ENCODE measurements around the gene GJE1. TPM values are rescaled to one million over a fixed set of nuclear protein-coding genes. Genes with fewer than 3 reads are reported as not detected.

GJE1 gene
- total and polyA plus RNA-seq, 10 of the 15 experiments (the other 5 are each of a cell fraction or from before 2014, with no cell fraction given): not detected

DNA sequence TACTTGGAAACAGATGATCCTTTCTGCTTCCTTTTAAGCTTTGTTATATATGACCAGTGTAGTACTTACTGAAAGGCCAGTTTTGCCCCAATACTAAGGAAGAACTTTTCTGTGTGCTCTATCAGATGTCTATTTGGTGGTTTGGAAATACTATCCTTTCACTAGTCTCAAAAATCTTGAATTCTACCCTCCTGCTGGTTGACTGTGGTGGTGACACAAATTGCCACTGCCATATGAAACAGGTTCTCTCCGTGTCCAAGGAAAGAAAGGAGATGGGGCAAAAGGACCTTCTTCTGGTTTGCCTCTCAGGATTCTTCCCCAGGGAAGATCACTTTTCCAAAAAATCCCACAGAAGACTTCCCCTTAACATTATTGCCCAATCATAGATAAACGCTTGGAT lies 6.2 kb downstream of the GJE1 start:
- BruUV-seq (replicated peaks): no TSS peak
- intact Hi-C loops (cut with micrococcal nuclease; ENCODE audit: unreplicated experiment) (no loop called here), in situ Hi-C loops (cut with MboI) (no loop called here)
- H3K4me3 ChIP-seq: no peak overlapping the region
- POLR2A ChIA-PET: no interaction called here
- H3K27me3 ChIP-seq (replicated peaks in 1 of 2; ENCODE audit: control insufficient read depth in 2 of 2, insufficient read depth in 2 of 2, low read length in 1 of 2): no peaks in the 10 kb centered on the region
- no peak overlapping the region for H3K9ac ChIP-seq (ENCODE audit: control insufficient read depth, insufficient read depth, low read length)
- H3K79me2 ChIP-seq (ENCODE audit: control insufficient read depth, insufficient read depth, low read length): no peaks in the 10 kb centered on the region
- H3K9me3 ChIP-seq (replicated peaks; ENCODE audit: control insufficient read depth, insufficient read depth, low read length): no peaks in the 10 kb centered on the region
- no peak overlapping the region for H3K4me2 ChIP-seq (ENCODE audit: control insufficient read depth, insufficient read depth)
- FAIRE-seq (no peak), ATAC-seq (no peak), DNase-seq (ENCODE audit: low read depth, low spot score) (no peak)
- H4K20me1 ChIP-seq (ENCODE audit: control insufficient read depth, insufficient read depth): no peaks in the 10 kb centered on the region
- RAD21 ChIA-PET (ENCODE audit: unreplicated experiment): no interaction called here
- SMC1A ChIA-PET (ENCODE audit: uncharacterized antibody, unreplicated experiment): interaction anchor here (1.4 to 1.6 kb wide), 2 partner anchors 12 to 17 kb away, joined by 4 to 5 read pairs; no protein-coding TSS in a partner anchor
- no peak overlapping the region for H3K27ac ChIP-seq (ENCODE audit: control insufficient read depth, insufficient read depth)
- CTCF ChIA-PET: interaction anchor here (0.6 to 1.9 kb wide), 2 partner anchors 17 to 18 kb away, joined by 3 to 4 read pairs; no protein-coding TSS in a partner anchor
- H3K4me1 ChIP-seq (ENCODE audit: control insufficient read depth, insufficient read depth, low read length): no peaks in the 10 kb centered on the region
- no peak for TF ChIP-seq HDGF (IDR thresholded peaks at IDR 0.05)
- TF ChIP-seq CHD4 (IDR thresholded peaks at IDR 0.05): no peak
- TF ChIP-seq YBX1 (IDR thresholded peaks at IDR 0.05): no peak
- no peak for TF ChIP-seq PAX5 (IDR thresholded peaks at IDR 0.05; ENCODE audit: borderline replicate concordance, low read depth, low read length)
- TF ChIP-seq, protein P1, sequence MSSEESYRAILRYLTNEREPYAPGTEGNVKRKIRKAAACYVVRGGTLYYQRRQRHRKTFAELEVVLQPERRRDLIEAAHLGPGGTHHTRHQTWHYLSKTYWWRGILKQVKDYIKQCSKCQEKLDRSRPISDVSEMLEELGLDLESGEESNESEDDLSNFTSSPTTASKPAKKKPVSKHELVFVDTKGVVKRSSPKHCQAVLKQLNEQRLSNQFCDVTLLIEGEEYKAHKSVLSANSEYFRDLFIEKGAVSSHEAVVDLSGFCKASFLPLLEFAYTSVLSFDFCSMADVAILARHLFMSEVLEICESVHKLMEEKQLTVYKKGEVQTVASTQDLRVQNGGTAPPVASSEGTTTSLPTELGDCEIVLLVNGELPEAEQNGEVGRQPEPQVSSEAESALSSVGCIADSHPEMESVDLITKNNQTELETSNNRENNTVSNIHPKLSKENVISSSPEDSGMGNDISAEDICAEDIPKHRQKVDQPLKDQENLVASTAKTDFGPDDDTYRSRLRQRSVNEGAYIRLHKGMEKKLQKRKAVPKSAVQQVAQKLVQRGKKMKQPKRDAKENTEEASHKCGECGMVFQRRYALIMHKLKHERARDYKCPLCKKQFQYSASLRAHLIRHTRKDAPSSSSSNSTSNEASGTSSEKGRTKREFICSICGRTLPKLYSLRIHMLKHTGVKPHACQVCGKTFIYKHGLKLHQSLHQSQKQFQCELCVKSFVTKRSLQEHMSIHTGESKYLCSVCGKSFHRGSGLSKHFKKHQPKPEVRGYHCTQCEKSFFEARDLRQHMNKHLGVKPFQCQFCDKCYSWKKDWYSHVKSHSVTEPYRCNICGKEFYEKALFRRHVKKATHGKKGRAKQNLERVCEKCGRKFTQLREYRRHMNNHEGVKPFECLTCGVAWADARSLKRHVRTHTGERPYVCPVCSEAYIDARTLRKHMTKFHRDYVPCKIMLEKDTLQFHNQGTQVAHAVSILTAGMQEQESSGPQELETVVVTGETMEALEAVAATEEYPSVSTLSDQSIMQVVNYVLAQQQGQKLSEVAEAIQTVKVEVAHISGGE (CRISPR knock-in tag; IDR thresholded peaks at IDR 0.05): no peak
- no peak for TF ChIP-seq RCOR1 (conservative IDR thresholded peaks at IDR 0.05; ENCODE audit: low read depth, low read length)
- no peak for TF ChIP-seq RAD51 (IDR thresholded peaks at IDR 0.05)
- no peak for TF ChIP-seq ZNF622 (IDR thresholded peaks at IDR 0.05)
- no peak for TF ChIP-seq NFXL1 (IDR thresholded peaks at IDR 0.05; ENCODE audit: borderline replicate concordance)
- no peak for TF ChIP-seq ZNF217 (IDR thresholded peaks at IDR 0.05)
- TF ChIP-seq SUPT20H (IDR thresholded peaks at IDR 0.05; ENCODE audit: borderline replicate concordance, control insufficient read depth, low read depth, low read length): no peak
- no peak for TF ChIP-seq NRF1 (conservative IDR thresholded peaks at IDR 0.05; ENCODE audit: low read depth, low read length)
- no peak for TF ChIP-seq STAT1 (conservative IDR thresholded peaks at IDR 0.05)
- TF ChIP-seq, protein P2, sequence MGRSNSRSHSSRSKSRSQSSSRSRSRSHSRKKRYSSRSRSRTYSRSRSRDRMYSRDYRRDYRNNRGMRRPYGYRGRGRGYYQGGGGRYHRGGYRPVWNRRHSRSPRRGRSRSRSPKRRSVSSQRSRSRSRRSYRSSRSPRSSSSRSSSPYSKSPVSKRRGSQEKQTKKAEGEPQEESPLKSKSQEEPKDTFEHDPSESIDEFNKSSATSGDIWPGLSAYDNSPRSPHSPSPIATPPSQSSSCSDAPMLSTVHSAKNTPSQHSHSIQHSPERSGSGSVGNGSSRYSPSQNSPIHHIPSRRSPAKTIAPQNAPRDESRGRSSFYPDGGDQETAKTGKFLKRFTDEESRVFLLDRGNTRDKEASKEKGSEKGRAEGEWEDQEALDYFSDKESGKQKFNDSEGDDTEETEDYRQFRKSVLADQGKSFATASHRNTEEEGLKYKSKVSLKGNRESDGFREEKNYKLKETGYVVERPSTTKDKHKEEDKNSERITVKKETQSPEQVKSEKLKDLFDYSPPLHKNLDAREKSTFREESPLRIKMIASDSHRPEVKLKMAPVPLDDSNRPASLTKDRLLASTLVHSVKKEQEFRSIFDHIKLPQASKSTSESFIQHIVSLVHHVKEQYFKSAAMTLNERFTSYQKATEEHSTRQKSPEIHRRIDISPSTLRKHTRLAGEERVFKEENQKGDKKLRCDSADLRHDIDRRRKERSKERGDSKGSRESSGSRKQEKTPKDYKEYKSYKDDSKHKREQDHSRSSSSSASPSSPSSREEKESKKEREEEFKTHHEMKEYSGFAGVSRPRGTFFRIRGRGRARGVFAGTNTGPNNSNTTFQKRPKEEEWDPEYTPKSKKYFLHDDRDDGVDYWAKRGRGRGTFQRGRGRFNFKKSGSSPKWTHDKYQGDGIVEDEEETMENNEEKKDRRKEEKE (IDR thresholded peaks at IDR 0.05): no peak
- TF ChIP-seq EZH2 (IDR thresholded peaks at IDR 0.05; ENCODE audit: borderline replicate concordance, control insufficient read depth, low read depth, low read length): no peak
- no peak for TF ChIP-seq RAD21 (IDR thresholded peaks at IDR 0.05; ENCODE audit: insufficient read depth, low read depth, low read length)
- TF ChIP-seq, protein P3, sequence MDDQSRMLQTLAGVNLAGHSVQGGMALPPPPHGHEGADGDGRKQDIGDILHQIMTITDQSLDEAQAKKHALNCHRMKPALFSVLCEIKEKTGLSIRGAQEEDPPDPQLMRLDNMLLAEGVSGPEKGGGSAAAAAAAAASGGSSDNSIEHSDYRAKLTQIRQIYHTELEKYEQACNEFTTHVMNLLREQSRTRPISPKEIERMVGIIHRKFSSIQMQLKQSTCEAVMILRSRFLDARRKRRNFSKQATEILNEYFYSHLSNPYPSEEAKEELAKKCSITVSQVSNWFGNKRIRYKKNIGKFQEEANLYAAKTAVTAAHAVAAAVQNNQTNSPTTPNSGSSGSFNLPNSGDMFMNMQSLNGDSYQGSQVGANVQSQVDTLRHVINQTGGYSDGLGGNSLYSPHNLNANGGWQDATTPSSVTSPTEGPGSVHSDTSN (IDR thresholded peaks at IDR 0.05; ENCODE audit: insufficient replicate concordance, low read depth, low read length): no peak
- no peak for TF ChIP-seq NR2F1 (conservative IDR thresholded peaks at IDR 0.05)
- TF ChIP-seq TCF12 (IDR thresholded peaks at IDR 0.05; ENCODE audit: low read depth, low read length): no peak
- H2AFZ ChIP-seq (ENCODE audit: control insufficient read depth, low read depth, low read length): no peak overlapping the region
- WGBS (ENCODE audit: insufficient coverage, insufficient replicate concordance, low lambda C conversion rate, missing lambda C conversion rate): 5% methylated on average over 2 of the region's 2 CpGs
- H3K36me3 ChIP-seq (ENCODE audit: control insufficient read depth in 2 of 2, insufficient read depth in 2 of 2, low read length in 1 of 2): no peaks in the 10 kb centered on the region
